H1 (cell line): ENCODE measurements around the gene HACD3. TPM values are rescaled to one million over a fixed set of nuclear protein-coding genes. Genes with fewer than 3 reads are reported as not detected.

Experiments used
- polyA plus RNA-seq, 7 experiments: library from polyadenylated mRNA; depleted of rRNA in 3 of 7; stranded (reverse) in 5 of 7; unstranded in 2 of 7; fragments of >200 nt in 5 of 7; fragments of 200-250 nt in 2 of 7; gene quantifications; 1 replicate in 5 of 7; 2 replicates in 1 of 7; 4 replicates in 1 of 7; pipeline versions ENCODE4 v1.2.1 to v1.2.3, GENCODE V29; 2011 to 2013; ENCODE audit warnings: missing spikeins in 2 of 7, mixed read lengths in 2 of 7
- small RNA-seq: library from polyadenylated mRNA; stranded (forward); fragments of <200 nt; extraction: miRNeasy Mini kit (QIAGEN cat#:217004); gene quantifications from one replicate; pipeline ENCODE3, GENCODE V24; 2013; ENCODE audit not compliant: insufficient read depth
- total RNA-seq: library from RNA; stranded (reverse); fragmentation: NEBNext Ultra II Directional; extraction: Animal tissue kit (Norgen Biotek cat#: 25700); gene quantifications from 2 replicates; pipeline ENCODE4 v1.2.1, GENCODE V29; 2021

HACD3 gene
- total and polyA plus RNA-seq, 2 of the 8 experiments (the other 6 are each of a cell fraction or from before 2014, with no cell fraction given): 78.8 to 120 TPM

Small RNA genes lying within 50 kb of the gene (small RNA-seq; reads per million reads assigned to genes)
- gene RF00019: not detected
- gene RNU6-19P: not detected

Other genes with a start within 250 kb of the HACD3 start
- gene PARP16, start 243.6 kb upstream of the HACD3 start, total RNA-seq: 3.7 and 5.0 TPM in 2 replicates
- 3.7 and 3.8 TPM in 2 replicates for gene PARP16, start 243.6 kb upstream of the HACD3 start, polyA plus RNA-seq (2011; rRNA removed)
- gene RNU5A-1, start 234.4 kb upstream of the HACD3 start, total RNA-seq: not detected in 2 replicates
- not detected in 2 replicates for gene RNU5A-1, start 234.4 kb upstream of the HACD3 start, polyA plus RNA-seq (2011; rRNA removed)
- not detected in 2 replicates for gene RNU5B-1, start 225.8 kb upstream of the HACD3 start, total RNA-seq
- not detected in 2 replicates for gene RNU5B-1, start 225.8 kb upstream of the HACD3 start, polyA plus RNA-seq (2011; rRNA removed)
- 45.7 and 45.9 TPM in 2 replicates for gene IGDCC3, start 152.5 kb upstream of the HACD3 start, total RNA-seq
- 26.8 and 42.3 TPM in 2 replicates for gene IGDCC3, start 152.5 kb upstream of the HACD3 start, polyA plus RNA-seq (2011; rRNA removed)
- 7.7 and 7.8 TPM in 2 replicates for gene IGDCC4, start 107.5 kb upstream of the HACD3 start, total RNA-seq
- 10.3 and 12.7 TPM in 2 replicates for gene IGDCC4, start 107.5 kb upstream of the HACD3 start, polyA plus RNA-seq (2011; rRNA removed)
- gene DPP8, start 12.8 kb upstream of the HACD3 start, total RNA-seq: 26.0 and 27.2 TPM in 2 replicates
- gene DPP8, start 12.8 kb upstream of the HACD3 start, polyA plus RNA-seq (2011; rRNA removed): 7.2 and 9.9 TPM in 2 replicates
- 32.4 and 33.7 TPM in 2 replicates for gene INTS14, start 80.7 kb downstream of the HACD3 start, total RNA-seq
- 33.1 and 42.4 TPM in 2 replicates for gene INTS14, start 80.7 kb downstream of the HACD3 start, polyA plus RNA-seq (2011; rRNA removed)
- gene SLC24A1, start 91.5 kb downstream of the HACD3 start, total RNA-seq: 5.5 and 6.6 TPM in 2 replicates
- 4.9 and 7.5 TPM in 2 replicates for gene SLC24A1, start 91.5 kb downstream of the HACD3 start, polyA plus RNA-seq (2011; rRNA removed)